ENCODE results near the gene ETS2.
"Not testable (repeated sequence)": the region's sequence is repeated elsewhere in the genome, so short reads cannot be mapped to it uniquely, and the experiment has no call there.

Gene ETS2

DNA sequence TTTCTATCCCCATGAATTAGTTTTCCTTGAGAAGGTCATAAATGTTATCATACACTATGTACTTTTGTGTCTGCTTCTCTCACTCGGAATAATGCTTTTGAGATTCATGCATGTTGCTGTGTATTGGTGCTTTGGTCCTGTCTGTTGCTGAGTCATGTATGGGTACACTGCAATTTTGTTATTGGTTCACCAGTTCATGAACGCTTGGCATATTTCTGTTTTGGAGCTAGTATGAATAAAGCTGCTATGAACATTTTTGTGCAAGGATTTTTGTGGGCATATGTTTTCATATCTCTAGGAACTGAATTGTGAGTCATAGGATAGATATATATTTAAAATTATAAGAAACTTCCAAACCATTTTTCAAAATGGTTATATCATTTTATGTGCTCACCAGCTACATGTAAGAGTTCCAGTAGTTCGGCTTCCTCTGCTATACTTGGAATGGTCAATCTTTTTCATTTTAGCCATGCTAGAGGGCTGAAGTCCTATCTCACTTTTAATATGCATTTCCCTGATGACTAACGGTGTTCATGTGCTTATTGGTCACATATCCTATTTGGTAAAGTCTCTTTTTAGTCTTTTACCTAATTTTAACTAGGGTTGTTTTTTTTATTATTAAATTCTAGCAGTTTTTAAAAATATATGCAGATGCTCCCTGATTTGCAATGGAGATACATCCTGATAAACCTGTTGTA is 38.2 kb downstream of the ETS2 start:
- TF ChIP-seq TARDBP (IDR thresholded peaks at IDR 0.05) (no peak), L3MBTL2 (conservative IDR thresholded peaks at IDR 0.05) (no peak), ELF4 (IDR thresholded peaks at IDR 0.05) (no peak), HDGF (IDR thresholded peaks at IDR 0.05; ENCODE audit: borderline replicate concordance) (no peak), FOXM1 (IDR thresholded peaks at IDR 0.05; ENCODE audit: borderline replicate concordance) (no peak), LEF1 (IDR thresholded peaks at IDR 0.05; ENCODE audit: borderline replicate concordance) (no peak)
- TF ChIP-seq, protein P1, sequence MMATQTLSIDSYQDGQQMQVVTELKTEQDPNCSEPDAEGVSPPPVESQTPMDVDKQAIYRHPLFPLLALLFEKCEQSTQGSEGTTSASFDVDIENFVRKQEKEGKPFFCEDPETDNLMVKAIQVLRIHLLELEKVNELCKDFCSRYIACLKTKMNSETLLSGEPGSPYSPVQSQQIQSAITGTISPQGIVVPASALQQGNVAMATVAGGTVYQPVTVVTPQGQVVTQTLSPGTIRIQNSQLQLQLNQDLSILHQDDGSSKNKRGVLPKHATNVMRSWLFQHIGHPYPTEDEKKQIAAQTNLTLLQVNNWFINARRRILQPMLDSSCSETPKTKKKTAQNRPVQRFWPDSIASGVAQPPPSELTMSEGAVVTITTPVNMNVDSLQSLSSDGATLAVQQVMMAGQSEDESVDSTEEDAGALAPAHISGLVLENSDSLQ (IDR thresholded peaks at IDR 0.05) = no peak
- DNase-seq (ENCODE audit: extremely low spot score) = no peak
- POLR2A ChIA-PET = no interaction called here
- CTCF ChIA-PET = no interaction called here

DNA sequence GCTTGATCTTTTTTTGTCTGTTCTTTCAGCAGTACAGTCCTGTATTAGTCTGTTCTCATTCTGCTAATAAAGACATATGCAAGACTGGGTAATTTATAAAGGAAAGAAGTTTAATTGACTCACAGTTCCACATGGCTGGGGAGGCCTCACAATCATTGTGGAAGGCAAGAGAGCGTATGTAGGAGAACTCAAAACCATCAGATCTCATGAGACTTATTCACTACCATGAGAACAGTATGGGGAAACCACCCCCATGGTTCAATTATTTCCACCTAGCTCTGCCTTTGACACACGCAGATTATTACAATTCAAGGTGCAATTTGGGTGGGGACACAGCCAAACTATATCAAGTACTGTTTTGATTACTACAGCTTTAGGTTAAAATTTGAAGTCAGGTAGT is 39.6 kb downstream of the ETS2 start:
- DNase-seq (ENCODE audit: extremely low spot score); POLR2A ChIA-PET; CTCF ChIA-PET: not testable (repeated sequence)

DNA sequence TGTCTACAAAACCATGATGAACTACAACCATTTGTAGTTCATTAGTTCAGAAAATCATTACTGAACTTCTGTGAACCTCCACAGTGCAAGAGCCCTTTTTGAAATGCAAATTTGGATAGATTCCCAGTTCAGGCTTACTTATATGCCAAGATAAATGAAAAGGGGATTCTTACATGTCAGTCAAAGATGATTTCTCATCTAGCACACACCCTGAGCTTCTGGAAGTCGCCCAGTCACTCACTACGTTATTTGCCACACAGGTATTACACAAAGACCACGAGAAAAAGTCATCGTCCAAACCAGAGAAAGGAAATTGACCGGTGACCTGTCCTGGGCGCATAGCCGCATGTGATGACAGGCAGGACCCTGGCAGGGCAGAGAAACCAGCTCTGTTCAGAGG is 41.8 kb downstream of the ETS2 start:
- ChIA-PET POLR2A (no interaction called here), CTCF (no interaction called here)
- TF ChIP-seq ZNF384 (IDR thresholded peaks at IDR 0.05) = no peak
- TF ChIP-seq BHLHE40 (IDR thresholded peaks at IDR 0.05; ENCODE audit: borderline replicate concordance) = no peak
- no peak for TF ChIP-seq CTBP1 (IDR thresholded peaks at IDR 0.05; ENCODE audit: borderline replicate concordance)
- TF ChIP-seq TARDBP (IDR thresholded peaks at IDR 0.05) = no peak
- no peak for TF ChIP-seq L3MBTL2 (conservative IDR thresholded peaks at IDR 0.05)
- TF ChIP-seq NFRKB (IDR thresholded peaks at IDR 0.05) = no peak
- TF ChIP-seq FOXA1 (IDR thresholded peaks at IDR 0.05) = no peak
- TF ChIP-seq, protein P1 (IDR thresholded peaks at IDR 0.05) = no peak
- no peak for TF ChIP-seq LEF1 (IDR thresholded peaks at IDR 0.05; ENCODE audit: borderline replicate concordance)
- no peak for TF ChIP-seq SUZ12 (IDR thresholded peaks at IDR 0.05)
- no peak for TF ChIP-seq ARNT (IDR thresholded peaks at IDR 0.05)
- no peak for TF ChIP-seq FOXK2 (IDR thresholded peaks at IDR 0.05)
- TF ChIP-seq FOXM1 (IDR thresholded peaks at IDR 0.05; ENCODE audit: borderline replicate concordance) = no peak
- no peak for TF ChIP-seq ELF4 (IDR thresholded peaks at IDR 0.05)
- no peak for TF ChIP-seq SP1 (IDR thresholded peaks at IDR 0.05)
- TF ChIP-seq HDGF (IDR thresholded peaks at IDR 0.05; ENCODE audit: borderline replicate concordance) = no peak
- no peak for DNase-seq (ENCODE audit: extremely low spot score)

DNA sequence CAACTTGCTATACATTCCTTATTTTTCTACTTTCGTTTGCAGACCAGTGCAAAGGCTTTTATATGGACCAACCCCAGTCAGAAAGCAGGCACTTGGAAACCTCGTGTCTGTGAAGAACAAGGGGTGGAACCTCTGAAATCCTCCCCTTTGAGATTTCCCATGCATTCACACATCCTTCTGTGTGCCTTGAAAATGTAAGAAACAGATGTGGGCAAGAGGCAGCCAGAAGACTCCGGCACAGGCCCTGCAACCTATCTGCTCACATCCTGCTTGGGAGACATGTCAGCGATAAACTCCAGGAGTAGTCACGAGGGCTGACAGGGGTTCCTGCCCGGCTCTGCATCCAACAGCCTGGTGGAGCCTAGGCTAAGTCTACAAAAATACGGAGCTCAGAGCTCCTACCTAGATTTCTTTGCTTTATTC is 42.5 kb downstream of the ETS2 start:
- CTCF ChIA-PET = no interaction called here
- no peak for DNase-seq (ENCODE audit: extremely low spot score)
- POLR2A ChIA-PET = no interaction called here
- TF ChIP-seq FOXM1 (IDR thresholded peaks at IDR 0.05; ENCODE audit: borderline replicate concordance) (no peak), BHLHE40 (IDR thresholded peaks at IDR 0.05; ENCODE audit: borderline replicate concordance) (no peak), ZNF384 (IDR thresholded peaks at IDR 0.05) (no peak), FOXA1 (IDR thresholded peaks at IDR 0.05) (no peak), CTBP1 (IDR thresholded peaks at IDR 0.05; ENCODE audit: borderline replicate concordance) (no peak), LEF1 (IDR thresholded peaks at IDR 0.05; ENCODE audit: borderline replicate concordance) (no peak), SUZ12 (IDR thresholded peaks at IDR 0.05) (no peak), L3MBTL2 (conservative IDR thresholded peaks at IDR 0.05) (no peak), ARNT (IDR thresholded peaks at IDR 0.05) (no peak), SP1 (IDR thresholded peaks at IDR 0.05) (no peak), ELF4 (IDR thresholded peaks at IDR 0.05) (no peak), TARDBP (IDR thresholded peaks at IDR 0.05) (no peak), HDGF (IDR thresholded peaks at IDR 0.05; ENCODE audit: borderline replicate concordance) (no peak), FOXK2 (IDR thresholded peaks at IDR 0.05) (no peak), NFRKB (IDR thresholded peaks at IDR 0.05) (no peak)
- TF ChIP-seq, protein P1 (IDR thresholded peaks at IDR 0.05) = no peak

DNA sequence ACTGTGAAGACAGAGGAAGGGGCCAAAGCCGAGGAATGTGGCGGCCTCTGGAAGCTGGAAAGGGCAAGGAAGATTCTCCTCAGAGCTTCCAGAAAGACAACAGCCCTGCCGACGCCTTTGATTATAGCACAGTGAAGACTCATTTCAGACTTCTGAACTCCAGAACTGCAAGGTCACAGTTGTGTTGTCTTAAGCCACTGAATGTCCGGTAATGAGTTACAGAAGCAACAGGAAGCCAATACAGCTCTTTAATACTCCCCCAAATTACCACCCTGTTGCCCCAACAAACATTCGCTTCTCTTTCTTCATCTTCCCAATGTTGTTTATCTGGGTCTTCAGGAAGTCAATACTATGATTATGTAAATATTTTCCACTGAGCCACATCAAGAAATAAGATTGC is 44.0 kb downstream of the ETS2 start:
- no peak for DNase-seq (ENCODE audit: extremely low spot score)
- ChIA-PET CTCF (no interaction called here), POLR2A (no interaction called here)
- no peak for TF ChIP-seq CTBP1 (IDR thresholded peaks at IDR 0.05; ENCODE audit: borderline replicate concordance)
- TF ChIP-seq TARDBP (IDR thresholded peaks at IDR 0.05) = no peak
- TF ChIP-seq FOXM1 (IDR thresholded peaks at IDR 0.05; ENCODE audit: borderline replicate concordance) = no peak
- no peak for TF ChIP-seq BHLHE40 (IDR thresholded peaks at IDR 0.05; ENCODE audit: borderline replicate concordance)

DNA sequence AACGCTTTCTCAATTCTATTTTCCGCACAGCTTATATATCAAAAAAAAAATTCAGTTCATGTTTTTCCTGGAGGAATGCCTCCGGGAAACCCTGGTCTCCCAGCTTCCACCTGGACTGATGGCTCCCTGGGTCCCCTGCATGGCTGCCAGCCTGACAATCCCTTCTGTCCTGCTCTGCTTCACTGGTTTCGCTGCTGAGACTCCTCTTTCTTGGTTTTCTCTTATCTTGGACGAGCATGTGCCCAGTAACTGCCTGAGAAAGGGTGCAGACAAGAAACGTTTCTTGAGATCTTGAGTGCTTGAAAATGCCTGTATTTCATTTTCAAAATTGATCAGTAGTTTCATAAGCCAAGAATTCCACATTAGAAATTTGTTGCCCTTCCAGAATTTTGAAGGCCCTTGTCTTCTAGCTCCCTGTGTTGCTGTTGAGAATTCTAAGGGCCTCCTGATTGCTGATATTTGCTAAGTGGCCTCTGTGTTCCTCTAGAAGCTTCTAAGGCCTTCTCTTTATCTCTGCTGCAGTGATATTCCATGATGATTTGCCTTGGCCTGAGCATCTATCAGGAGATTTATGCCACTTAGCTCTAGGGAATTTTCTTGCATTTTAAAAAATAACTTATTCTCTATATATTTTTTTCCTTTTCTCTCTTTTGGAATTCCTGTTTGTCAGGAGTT is 44.7 kb downstream of the ETS2 start:
- DNase-seq (ENCODE audit: extremely low spot score) = no peak
- POLR2A ChIA-PET = no interaction called here
- TF ChIP-seq SP1 (IDR thresholded peaks at IDR 0.05) = no peak
- CTCF ChIA-PET = no interaction called here

DNA sequence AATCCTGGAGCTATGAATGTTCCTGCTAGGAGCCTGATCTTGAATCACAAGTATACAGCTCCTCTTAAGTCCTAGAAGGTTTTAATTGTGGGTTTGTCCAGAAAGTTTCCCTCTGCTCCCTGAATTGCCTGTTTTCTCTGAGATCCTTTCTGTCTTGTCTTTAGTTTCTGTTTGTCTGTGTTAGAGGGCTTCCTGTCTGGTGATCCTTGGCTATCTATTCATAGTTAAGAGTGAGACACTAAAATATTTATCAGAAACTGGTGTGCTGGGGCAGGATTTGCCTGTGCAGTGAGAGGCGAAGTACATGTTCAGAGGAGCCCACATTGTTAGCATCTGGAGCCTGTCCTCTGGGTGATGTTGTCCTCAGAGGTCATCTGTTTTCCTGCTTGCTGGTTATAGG is 45.4 kb downstream of the ETS2 start:
- no peak for DNase-seq (ENCODE audit: extremely low spot score)
- ChIA-PET POLR2A (no interaction called here), CTCF (no interaction called here)
- TF ChIP-seq SP1 (IDR thresholded peaks at IDR 0.05) (no peak), ELF4 (IDR thresholded peaks at IDR 0.05) (no peak), L3MBTL2 (conservative IDR thresholded peaks at IDR 0.05) (no peak), FOXM1 (IDR thresholded peaks at IDR 0.05; ENCODE audit: borderline replicate concordance) (no peak), ARNT (IDR thresholded peaks at IDR 0.05) (no peak), BHLHE40 (IDR thresholded peaks at IDR 0.05; ENCODE audit: borderline replicate concordance) (no peak), ZNF384 (IDR thresholded peaks at IDR 0.05) (no peak), FOXA1 (IDR thresholded peaks at IDR 0.05) (no peak), FOXK2 (IDR thresholded peaks at IDR 0.05) (no peak)
- TF ChIP-seq, protein P1 (IDR thresholded peaks at IDR 0.05) = no peak

Measured in HEK293T (cell line).